ENCODE data around the gene EPHB4.

GRCh38 chr7:100865372-100865911, 38.1 kb upstream of the EPHB4 start:
- TF ChIP-seq CTCF (conservative IDR thresholded peaks at IDR 0.05 in 1 of 2, IDR thresholded peaks at IDR 0.05 in 1 of 2; ENCODE audit: extremely low read depth in 1 of 2, insufficient read depth in 1 of 2, low read depth in 1 of 2, low read length in 2 of 2) (peak in 1 of 2 donors; percentile 47), EZH2 (IDR thresholded peaks at IDR 0.05; ENCODE audit: borderline replicate concordance, low read length) (no peak)

All from mammary epithelial cell (primary cell).